Measurements from ENCODE around the gene PRDM2.

Gene PRDM2

DNA sequence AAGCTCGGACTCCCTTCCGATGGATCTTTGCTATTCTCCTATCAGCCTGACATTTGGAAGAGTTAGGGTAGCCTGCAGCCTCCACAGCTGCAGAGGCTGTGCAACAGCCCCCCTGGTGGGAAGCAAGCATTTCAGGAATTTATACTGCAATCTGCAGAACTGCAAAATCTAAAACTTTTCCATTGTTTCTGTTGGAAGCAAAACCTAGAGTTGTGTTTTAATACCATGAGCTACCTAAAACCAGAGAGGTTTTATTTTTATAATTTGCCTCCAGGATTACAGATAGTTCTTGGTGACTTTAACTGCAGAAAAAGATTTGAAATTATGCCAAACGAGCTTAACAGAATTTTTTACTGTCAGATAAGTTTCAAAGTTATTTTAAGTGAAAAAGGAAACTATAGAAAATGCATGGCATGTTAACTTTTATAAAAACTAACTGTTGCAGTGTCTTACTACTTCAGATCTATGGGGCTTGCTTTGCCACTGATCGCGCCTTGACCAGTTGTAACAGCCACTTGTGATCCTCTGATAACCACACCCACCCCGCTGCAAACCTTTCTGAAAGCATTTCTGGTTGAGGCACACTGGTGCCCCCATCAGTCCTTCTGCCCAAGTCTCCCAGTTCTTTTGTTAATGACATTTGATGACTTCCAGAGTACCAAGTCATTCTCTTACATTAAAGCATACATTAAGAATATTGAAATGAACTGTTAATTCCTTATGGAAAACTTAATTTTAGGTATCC is 64.8 kb downstream of the PRDM2 start:
- DNase-seq, result no peak

DNA sequence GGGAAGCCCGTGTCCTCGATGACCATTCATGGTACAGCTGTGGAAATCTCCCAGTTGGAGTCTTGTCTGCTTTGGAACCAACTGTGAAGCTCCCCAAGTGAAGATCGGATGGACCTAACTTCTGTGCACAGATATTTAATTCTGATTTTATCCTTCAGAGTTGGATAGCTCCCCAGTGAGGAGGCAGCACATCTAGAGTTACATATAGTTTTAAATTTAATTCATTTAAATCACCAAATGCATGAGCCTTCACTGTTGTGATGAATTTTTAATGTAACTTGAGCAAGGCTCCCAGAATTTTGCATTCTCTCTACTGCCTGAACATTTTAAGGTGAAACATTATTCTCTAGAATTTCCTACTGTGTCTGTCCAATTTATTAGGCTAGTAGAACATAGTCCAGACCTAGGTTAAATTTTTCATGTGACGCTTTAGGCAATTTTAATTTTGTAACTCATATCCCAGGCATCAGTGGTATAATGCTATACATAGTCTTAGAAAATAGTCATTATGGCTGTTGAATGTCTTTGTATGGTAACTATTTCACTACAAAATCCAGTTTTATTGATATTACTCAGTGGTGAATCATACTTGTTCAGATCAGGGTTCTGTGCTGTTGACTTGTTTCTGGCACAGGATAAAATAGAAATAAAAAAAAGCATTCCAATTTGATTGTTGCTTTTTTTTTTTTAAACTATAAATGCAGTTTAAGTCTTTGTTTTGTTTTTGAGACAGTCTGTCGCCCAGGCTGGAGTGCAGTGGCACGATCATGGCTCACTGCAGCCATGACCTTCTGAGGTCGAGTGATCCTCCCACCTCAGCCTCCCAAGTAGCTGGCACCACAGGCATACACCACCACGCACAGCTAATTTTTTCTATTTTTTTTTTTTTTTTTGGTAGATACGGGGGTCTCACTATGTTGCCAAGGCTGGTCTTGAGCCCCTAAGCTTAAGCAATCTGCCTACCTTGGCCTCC is 66.9 kb downstream of the PRDM2 start:
- DNase-seq, result no peak

DNA sequence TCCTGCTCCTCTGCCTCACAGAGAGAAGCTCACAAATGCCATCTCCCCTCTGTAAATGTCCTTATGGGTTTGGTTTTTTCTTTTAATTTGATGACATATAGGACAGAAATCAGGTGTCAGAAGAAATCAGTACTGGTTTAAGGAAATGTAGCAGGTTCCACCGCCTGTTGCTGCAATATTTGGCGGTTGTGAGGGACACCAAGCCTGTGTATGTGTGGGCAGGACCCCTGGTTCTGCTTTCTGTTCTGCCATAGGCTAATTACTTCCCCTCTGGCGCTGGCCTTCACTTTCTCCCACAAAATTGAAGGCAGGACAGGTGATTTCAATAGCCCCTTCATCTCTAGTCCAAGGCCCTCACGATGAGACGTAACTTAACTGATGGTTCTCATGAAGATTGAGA is 69.2 kb downstream of the PRDM2 start:
- no peak for DNase-seq

DNA sequence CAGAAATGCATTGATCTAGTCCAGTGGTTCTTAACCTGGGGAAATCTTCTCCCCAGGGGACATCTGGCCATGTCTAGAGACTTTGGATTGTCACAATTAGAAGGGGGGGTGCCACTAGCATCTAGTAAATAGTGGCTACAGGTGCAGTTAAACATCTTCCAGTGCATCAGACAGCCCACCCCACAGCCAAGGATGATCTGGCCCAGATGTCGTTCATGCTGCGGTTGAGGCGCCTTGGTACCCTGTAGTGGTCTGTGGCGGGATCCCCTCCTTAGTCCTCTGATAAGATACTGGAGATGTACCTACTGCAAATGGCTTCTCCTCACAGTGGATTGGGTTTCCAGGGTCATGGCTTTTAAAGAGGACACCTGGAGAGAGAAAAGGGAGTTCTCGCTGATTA is 69.8 kb downstream of the PRDM2 start:
- DNase-seq, result no peak

DNA sequence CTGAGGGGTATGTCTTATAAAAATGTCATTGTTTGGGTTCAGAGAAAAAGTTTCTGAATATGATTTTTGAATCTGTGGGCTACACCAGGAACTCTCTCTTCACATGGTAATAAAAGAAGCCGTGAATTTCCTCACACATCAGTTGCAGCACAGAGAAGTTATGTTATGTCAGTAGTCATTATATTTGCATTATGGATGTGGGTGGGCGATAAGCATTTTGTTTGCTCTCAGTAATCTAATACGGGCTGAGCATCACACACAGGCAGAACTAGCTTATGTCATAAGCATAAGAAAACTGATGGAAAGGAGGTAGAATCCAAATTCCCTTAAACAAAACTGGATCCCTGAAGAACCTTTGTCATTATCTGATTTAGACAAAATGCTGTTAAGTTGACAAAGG is 70.8 kb downstream of the PRDM2 start:
- DNase-seq, result no peak

DNA sequence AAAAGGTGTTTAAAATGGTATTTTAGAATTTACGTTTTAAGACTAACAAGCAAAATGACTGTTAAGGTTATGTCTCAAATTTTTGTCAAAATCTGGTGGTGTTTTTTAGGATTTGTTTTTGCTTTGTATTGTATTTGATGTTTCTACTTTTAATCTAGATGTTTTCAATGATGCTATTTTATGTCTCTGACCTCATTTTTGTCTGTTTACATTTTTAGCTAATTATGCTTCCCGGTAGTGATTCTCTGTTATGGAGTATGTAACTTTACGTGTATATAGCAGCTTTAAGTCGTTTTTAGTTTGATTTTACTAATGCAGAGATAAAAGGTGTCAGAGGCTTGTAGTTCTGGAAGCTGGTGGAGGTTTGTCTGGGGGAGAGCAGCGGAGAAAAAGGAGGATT is 71.8 kb downstream of the PRDM2 start:
- DNase-seq, result no peak

DNA sequence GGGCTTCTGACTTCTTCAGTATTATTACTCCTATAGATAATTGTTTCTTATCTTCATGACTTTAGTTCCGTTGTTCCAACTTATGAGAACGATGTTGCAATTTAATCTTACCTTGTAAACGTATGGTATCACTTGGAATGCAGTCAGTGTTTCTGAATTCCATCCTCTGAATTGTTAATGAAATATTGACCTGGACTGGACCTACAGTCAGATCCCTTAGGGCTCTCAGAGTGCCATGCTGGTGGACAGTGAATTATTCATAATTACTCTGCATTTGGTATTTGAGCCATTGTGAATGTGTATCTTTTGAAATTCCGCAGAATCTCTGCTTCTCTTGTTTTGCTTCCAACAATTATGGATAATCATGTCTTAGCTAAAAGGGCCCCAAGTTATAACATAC is 72.3 kb downstream of the PRDM2 start:
- DNase-seq, result no peak

DNA sequence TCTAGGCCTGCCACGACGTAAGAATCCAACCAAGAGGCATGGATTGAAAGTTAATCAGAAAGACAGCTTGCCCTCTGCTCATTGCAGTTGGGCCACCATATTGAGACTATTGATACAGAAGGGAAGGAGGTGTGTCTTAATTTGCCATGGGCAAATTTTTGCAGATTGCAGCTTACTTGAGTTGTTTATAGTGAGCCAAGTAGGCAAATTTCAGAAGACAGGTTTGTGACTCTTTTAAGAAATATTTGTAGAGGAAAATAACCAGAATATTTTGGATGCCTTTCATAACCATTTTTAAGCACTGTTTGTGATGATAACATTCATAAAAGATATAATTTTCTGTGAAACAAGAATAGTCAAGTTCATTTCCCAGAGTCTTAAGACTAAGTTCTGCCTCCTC is 74.1 kb downstream of the PRDM2 start:
- no peak for DNase-seq

DNA sequence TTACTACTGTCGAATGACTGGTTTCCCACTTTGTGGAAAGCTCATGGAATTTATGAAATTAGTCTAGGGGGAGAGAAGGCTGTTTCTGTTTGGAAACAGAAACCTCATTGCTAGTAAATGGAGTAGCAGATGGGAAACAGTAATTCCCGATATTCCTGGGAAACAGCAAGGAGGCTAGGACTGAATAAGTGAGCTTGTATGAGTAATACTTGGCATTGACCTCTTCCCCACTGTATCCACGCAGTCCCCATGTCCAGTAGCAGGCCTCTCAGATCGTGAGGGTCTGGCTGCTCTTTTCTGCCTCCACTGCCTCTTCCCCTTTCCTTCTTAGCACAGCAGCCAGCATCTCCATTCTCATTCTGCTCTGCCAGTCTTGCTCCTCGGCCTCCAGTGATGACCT is 75.5 kb downstream of the PRDM2 start:
- DNase-seq, result no peak

DNA sequence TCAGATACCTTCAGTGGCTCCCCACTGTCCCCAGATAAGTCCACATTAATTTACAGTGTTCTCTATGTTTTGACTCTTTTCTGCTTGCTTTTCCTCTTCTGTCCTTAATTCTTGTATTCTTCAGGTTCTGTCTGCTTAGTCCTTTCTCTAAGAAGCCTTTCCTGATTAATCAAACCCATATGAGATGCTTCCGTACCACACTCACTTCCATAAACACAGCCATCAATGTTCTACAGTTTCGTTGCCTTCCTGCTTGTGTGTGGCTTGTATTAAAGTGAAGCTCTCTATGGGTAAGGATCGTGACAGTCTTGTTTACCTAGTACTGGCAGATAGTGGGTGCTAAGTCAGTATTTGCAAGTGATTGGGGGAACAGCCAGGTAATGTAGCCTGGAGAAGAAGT is 75.9 kb downstream of the PRDM2 start:
- no peak for DNase-seq

DNA sequence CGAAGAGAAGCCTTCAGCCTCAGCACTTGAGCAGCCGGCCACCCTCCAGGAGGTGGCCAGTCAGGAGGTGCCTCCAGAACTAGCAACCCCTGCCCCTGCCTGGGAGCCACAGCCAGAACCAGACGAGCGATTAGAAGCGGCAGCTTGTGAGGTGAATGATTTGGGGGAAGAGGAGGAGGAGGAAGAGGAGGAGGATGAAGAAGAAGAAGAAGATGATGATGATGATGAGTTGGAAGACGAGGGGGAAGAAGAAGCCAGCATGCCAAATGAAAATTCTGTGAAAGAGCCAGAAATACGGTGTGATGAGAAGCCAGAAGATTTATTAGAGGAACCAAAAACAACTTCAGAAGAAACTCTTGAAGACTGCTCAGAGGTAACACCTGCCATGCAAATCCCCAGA is 78.4 kb downstream of the PRDM2 start:
- DNase-seq, result no peak

DNA sequence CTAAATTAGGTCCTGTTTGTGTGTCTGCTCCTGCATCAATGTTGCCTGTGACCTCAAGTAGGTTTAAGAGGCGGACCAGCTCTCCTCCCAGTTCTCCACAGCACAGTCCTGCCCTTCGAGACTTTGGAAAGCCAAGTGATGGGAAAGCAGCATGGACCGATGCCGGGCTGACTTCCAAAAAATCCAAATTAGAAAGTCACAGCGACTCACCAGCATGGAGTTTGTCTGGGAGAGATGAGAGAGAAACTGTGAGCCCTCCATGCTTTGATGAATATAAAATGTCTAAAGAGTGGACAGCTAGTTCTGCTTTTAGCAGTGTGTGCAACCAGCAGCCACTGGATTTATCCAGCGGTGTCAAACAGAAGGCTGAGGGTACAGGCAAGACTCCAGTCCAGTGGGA is 79.9 kb downstream of the PRDM2 start:
- DNase-seq, result no peak

DNA sequence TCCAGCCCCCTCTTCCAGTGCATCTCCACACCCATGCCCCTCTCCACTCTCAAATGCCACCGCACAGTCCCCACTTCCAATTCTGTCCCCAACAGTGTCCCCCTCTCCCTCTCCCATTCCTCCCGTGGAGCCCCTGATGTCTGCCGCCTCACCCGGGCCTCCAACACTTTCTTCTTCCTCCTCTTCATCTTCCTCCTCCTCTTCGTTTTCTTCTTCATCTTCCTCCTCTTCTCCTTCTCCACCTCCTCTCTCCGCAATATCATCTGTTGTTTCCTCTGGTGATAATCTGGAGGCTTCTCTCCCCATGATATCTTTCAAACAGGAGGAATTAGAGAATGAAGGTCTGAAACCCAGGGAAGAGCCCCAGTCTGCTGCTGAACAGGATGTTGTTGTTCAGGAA is 80.8 kb downstream of the PRDM2 start:
- DNase-seq, result no peak

DNA sequence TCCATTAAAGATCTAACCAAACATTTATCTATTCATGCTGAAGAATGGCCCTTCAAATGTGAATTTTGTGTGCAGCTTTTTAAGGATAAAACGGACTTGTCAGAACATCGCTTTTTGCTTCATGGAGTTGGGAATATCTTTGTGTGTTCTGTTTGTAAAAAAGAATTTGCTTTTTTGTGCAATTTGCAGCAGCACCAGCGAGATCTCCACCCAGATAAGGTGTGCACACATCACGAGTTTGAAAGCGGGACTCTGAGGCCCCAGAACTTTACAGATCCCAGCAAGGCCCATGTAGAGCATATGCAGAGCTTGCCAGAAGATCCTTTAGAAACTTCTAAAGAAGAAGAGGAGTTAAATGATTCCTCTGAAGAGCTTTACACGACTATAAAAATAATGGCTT is 81.2 kb downstream of the PRDM2 start:
- no peak for DNase-seq

DNA sequence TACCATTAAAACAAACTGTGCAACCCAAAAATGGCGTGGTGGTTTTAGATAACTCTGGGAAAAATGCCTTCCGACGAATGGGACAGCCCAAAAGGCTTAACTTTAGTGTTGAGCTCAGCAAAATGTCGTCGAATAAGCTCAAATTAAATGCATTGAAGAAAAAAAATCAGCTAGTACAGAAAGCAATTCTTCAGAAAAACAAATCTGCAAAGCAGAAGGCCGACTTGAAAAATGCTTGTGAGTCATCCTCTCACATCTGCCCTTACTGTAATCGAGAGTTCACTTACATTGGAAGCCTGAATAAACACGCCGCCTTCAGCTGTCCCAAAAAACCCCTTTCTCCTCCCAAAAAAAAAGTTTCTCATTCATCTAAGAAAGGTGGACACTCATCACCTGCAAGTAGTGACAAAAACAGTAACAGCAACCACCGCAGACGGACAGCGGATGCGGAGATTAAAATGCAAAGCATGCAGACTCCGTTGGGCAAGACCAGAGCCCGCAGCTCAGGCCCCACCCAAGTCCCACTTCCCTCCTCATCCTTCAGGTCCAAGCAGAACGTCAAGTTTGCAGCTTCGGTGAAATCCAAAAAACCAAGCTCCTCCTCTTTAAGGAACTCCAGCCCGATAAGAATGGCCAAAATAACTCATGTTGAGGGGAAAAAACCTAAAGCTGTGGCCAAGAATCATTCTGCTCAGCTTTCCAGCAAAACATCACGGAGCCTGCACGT is 82.1 kb downstream of the PRDM2 start:
- DNase-seq, result no peak

DNA sequence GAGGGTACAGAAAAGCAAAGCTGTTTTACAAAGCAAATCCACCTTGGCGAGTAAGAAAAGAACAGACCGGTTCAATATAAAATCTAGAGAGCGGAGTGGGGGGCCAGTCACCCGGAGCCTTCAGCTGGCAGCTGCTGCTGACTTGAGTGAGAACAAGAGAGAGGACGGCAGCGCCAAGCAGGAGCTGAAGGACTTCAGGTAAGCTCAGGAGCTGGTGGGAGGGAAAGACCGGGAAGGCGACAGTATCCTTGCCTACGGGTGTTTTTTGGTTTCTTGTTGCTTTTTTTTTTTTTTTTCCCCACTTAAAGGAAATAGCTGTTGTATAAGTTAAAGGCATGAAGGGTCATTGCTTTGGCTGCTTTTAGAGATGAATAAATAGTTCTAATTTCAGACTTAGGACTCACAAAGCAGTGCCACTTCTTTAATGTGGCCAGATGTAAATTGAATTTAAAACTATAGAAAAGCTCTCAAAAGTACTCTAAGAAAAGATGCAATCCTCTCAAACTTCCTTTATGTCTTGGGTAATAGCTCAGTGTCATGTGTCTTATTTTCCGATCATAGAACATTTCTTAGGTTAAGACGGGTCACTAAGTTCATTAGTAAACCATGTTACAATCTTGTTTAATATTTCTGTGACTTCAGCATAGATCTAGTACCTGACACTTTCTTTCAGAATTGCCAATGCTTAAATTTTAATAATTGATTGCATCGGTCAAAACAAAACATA is 82.8 kb downstream of the PRDM2 start:
- no peak for DNase-seq

DNA sequence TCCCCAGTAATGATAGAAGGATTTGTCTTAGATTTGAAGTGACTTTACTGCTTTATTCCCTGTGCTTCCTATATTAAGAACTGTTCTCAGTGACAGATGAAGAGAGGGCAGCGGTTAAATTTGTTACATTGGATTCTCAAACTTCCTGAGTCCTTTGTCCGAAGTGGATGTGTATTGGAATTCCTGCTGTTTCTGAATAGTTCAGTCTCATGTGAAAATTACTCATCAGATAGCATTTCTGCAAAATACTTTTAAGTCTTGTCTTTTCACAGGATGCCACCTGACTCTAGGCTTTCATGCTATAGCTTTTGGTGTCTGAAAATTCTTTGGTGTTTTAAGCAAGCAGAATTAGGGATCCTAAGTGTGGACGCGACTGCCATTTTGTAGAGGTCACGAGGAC is 83.6 kb downstream of the PRDM2 start:
- no peak for DNase-seq

DNA sequence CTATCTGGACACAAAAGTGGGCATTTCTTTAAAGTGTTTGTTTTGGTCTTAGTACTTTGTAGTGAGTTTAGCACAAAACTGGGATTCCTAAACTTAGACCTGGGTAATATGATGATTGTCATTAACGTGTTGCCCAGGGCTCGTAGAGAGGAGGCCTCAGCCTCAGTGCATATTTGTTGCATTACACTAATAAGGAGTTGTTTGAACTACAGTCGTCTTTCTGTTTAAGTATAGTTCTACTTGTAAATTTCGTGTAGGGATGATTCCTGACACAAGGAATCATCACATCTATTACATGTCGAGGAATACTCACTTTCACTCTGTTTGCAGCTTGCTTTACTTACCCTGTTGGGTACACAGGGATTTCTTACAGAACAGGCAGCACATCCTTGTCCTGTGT is 85.0 kb downstream of the PRDM2 start:
- DNase-seq, result no peak

DNA sequence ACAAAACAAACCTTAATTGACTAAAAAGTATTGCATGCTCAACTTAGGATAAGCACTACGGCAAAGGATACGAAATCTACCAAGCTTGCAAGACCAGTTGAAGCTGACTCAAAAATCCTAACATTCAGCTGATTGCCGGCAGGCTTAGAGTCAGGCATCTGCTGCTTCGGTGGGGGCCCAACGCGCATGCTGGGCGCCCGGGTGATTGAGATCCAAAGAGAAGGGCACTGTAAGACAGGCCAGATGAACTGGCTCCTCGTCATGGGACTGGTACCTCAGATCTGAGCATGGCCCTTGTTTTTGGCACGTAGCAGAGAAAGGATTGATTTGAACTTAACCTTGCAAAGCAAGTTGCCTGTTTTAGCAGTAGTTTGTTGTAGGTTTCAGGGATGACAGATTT is 86.6 kb downstream of the PRDM2 start:
- no peak for DNase-seq

DNA sequence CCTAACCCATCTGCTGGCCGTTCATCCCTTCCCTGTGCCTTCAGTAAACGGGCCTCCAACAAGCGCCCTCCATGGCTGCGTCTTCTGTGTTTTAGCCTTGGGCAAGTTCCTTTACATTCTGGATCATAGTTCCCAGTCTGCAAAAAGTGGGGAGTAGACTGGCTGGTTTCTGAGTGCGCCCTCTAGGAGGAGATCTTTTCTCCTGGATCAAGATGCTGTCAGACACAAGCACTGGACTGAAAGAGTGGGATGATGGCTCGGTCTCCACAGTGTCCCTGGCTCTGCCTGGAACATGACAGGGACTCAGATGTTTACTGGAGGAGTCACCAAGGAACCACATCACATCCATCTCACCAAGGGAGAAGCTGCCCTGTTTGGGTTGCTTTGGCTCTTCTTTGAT is 88.8 kb downstream of the PRDM2 start:
- DNase-seq, result no peak

DNA sequence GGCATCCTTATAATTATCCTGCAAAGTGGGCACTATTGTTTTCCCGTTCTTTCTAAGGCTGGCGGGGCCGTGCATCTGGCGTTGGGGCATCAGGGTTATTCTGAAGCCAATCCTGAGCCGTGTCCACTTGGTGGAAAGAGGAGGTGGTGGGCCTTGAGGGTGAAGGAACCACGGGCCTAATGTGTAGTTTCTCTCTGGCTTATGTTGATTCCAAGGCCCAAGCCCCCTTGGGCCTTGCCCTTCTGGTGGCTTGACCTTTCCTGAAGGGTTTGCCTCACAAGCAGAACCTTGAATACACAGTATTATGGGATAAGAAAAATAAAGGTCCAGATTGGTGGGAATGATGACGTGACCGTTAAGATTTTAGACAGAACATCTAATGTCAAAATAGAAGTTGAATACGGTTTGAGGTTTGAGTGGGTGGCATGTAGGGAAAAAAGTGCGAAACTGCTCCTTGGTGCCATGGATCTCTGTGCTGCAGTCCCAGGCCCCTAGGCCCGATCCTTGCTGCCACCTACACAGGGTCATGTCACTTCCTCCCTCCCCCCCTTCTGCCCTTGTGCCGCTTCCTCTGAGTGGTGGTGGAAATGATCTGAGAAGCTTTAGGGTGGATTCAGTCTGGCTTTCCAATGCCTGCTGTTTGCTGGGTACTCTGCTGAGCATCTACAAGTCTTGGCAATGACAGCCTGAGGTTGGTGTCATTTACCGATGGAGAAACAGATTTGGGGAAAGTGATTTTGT is 90.5 kb downstream of the PRDM2 start:
- no peak for DNase-seq

DNA sequence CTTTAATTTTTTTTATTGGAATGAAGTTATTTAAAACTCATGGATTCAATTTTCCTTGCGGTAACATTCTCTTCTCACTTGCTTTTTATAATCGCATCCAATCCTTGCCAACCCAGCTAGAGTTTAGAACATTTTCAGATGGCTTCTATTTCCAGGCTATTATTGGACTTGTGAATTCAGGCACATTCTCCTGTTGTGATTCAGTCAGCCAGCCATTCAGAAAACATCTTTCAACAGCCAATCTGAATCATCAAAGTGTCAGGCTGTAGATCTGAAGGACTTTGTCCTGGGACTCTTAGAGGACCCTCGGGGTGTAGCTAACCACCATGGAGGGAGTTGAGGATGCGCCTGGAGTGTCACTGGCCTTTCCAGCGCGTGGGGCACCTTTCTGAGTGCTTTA is 92.4 kb downstream of the PRDM2 start:
- no peak for DNase-seq

All from activated CD4-positive, CD25-positive, alpha-beta regulatory T cell treated with anti-CD3 and anti-CD28 coated beads, Interleukin-2, amount 50 U/mL, for 72 hours (primary cell).